GM23248 (cell line): Measurements from ENCODE around the gene HOXD13.

ENCODE experiments used
- EZH2 ChIP-seq: fragments of 200-600 bp; sonication (generic); IDR thresholded peaks from 2 replicates; pipeline ENCODE4 v1.6.1; 2018; ENCODE audit warnings: antibody characterized with exemption, mild to moderate bottlenecking; ENCODE audit not compliant: insufficient read depth, poor library complexity, severe bottlenecking
- EZH2phosphoT487 ChIP-seq: fragments of 200-600 bp; sonication (generic); IDR thresholded peaks from 2 replicates; pipeline ENCODE4 v1.6.1; 2018; ENCODE audit warnings: antibody characterized with exemption, moderate library complexity, mild to moderate bottlenecking, low read depth; ENCODE audit not compliant: insufficient read depth

GRCh38 chr2:176101842-176102241 is 9.3 kb downstream of the HOXD13 start:
- TF ChIP-seq EZH2 (no peak), EZH2phosphoT487 (no peak)
